Activated T-cell treated with anti-CD3 and anti-CD28 coated beads for 48 hours (primary cell): ENCODE measurements around the gene LIN54.

ENCODE experiments used
- DNase-seq: peaks from one replicate; pipeline ENCODE4 v3.0.0-alpha.2; 2020; ENCODE audit warnings: low read depth

Gene LIN54

DNA sequence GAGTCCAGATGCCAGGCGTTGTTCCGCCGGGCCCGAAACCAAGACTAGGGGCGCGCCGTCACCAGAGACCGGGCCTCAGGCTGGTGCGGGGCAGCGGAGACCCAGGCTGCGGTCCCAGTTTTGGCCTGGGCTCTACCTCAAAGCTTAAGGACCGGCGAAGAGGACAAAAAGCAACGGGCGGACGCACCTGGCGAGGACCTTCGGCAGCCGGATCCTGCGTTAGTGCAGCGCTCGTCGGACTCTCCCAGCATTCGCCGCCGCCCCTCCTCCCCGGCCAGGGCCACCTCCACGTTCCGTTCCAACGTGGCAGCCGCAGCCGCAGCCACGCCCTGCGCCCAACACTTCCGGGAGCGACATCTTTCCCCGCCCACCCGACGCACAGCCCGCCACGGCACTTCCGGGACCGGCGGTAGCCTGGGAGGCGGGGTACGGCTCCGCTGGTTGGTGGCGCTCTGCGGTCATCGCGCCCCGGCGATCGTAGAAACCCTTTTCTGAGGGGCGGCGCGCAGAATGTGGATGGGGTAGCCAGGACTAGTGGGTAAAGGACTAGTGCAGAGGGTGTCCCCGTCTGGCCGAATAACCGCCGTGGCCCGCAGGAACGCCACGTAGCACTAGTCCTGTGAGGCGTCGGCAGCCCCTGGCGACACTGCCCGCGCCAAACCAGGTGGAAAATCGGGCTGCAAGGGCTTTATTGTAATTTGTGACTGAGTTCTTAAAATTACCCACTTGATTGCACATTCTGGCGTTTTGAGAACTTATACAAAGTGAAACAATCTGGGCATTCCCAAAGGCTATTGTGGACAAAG lies 119.5 kb downstream of the LIN54 start, which contains the start of gene SEC31A:
Gene SEC31A, minus strand, starts transcription at position 253 of the 806 bp plus-strand sequence. CDS start 9,217 bp downstream, outside the sequence.
- DNase-seq, result peak; percentile 98

DNA sequence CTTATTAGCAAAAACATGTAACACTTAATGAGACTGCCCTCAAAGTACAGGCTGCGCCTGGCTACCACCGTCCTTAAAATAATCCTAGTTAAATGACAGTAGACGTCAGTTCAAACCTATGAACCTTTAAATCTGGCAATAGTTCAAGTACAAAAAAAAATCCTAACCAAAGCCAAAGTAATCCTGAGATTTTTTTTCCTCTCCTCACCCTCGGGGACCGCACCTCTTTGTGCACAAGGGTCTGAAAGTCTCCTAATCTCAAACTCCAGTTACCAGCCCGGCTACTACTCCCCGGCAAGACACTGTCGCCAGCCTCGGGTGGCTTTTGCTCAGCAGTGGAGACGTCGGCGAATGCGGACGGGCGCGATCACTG lies 120.1 kb downstream of the LIN54 start:
- DNase-seq, result no peak

DNA sequence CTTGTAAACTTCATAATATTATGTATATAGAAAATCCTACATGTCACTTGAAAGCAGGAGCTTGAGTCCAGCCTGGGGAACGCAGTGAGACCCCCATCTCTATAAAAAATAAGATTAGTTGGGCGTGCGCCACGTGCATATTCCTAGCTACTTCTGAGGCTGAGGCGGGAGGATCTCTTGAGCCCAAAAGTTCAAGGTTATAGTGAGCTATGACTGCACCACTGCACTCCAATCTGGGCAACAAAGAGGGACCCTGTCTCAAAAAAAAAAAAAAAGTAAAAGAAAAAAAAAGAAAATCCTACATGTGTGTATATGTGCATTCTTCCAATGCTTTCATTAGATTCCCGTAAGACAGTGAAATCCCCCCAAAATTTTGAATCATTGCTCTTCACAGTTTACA lies 121.3 kb downstream of the LIN54 start:
- DNase-seq, result no peak

- no peak for DNase-seq
These were observed 124.3 kb downstream of the LIN54 start for GRCh38 chr4:82886147-82886942.

DNA sequence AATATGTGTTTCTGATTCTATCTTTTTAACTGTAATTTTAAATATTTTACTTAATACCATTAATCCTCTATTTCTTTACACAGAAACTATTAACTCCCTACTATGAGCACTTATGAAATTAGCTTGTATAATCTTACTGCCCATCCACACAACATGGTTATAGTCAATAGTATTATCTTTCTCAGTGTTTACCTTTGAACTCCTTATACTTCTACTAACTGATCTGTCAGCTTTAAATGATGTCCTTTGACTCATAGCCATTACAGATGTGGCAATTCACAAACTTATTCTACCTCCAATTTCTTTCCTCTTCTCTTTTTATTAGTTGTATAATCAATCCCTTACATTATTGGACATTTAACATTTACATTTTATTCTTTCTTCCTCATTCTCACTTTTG lies 125.2 kb downstream of the LIN54 start:
- DNase-seq, result no peak
